Upper lobe of left lung (tissue), 6 donors: ENCODE measurements around the gene TMEM40. TPM values are rescaled to one million over a fixed set of nuclear protein-coding genes. Genes with fewer than 3 reads are reported as not detected.

Experiments
- ATAC-seq, 2 donors: fragments of 200-7000 bp; cut with Tn5 transposase; one replicate each; pipeline ENCODE4 v1.9.1; 2022; ENCODE audit warnings: mild to moderate bottlenecking in 2 of 2, moderate library complexity in 2 of 2; ENCODE audit not compliant: low FRiP score in 2 of 2
- DNase-seq, 2 donors: peaks; one replicate each; pipeline ENCODE4 v3.0.0-alpha.2; 2019 to 2020
- H3K27ac ChIP-seq, 4 donors: fragments of 200-600 bp; sonication (generic); one replicate each; pipeline ENCODE4 v1.5.1; 2016 to 2019
- H3K27me3 ChIP-seq, 4 donors: fragments of 200-600 bp; sonication (generic); one replicate each; pipeline ENCODE4 v1.5.1; 2017 to 2019
- H3K36me3 ChIP-seq, 4 donors: fragments of 200-600 bp; sonication (generic); one replicate each; pipeline ENCODE4 v1.5.1; 2016 to 2019
- H3K4me1 ChIP-seq, 4 donors: fragments of 200-600 bp; sonication (generic); one replicate each; pipeline ENCODE4 v1.5.1; 2018 to 2019
- H3K4me3 ChIP-seq, 4 donors: fragments of 200-600 bp; sonication (generic); one replicate each; pipeline ENCODE4 v1.5.1; 2017 to 2019; ENCODE audit warnings: mild to moderate bottlenecking in 2 of 4, moderate library complexity in 1 of 4
- H3K9me3 ChIP-seq, 4 donors: fragments of 200-600 bp; sonication (generic); one replicate each; pipeline ENCODE4 v1.5.1; 2018 to 2019
- CTCF ChIP-seq, 6 experiments: fragments of 450-650 bp in 4 of 6; fragments of 200-600 bp in 2 of 6; sonication (generic) in 2 of 6; IDR thresholded peaks; one replicate each; pipeline ENCODE4 v1.5.1; 2016 to 2019; ENCODE audit warnings: antibody characterized with exemption in 6 of 6
- EP300 ChIP-seq, 4 donors: sonication (generic); formaldehyde crosslinking; IDR thresholded peaks; one replicate each; pipeline ENCODE4 v1.5.1; 2017; ENCODE audit warnings: antibody characterized with exemption in 4 of 4, control low read depth in 2 of 4
- POLR2A ChIP-seq, 4 donors: fragments of 450-650 bp; IDR thresholded peaks; one replicate each; pipeline ENCODE4 v1.5.1; 2016 to 2017; ENCODE audit warnings: antibody characterized with exemption in 4 of 4, mild to moderate bottlenecking in 2 of 4
- POLR2AphosphoS5 ChIP-seq, 2 donors: sonication (generic); formaldehyde crosslinking; IDR thresholded peaks; one replicate each; pipeline ENCODE4 v1.5.1; 2017; ENCODE audit warnings: antibody characterized with exemption in 2 of 2
- WGBS, 2 donors: methylation state at CpG; one replicate each; pipeline ENCODE4 v1.1.5; 2017 to 2018; 5-methylcytosine and 5-hydroxymethylcytosine counted together
- total RNA-seq, 6 donors: library from RNA; depleted of rRNA in 4 of 6; stranded (reverse); fragments of >200 nt in 4 of 6; gene quantifications; one replicate each; pipeline versions ENCODE4 v1.1.0 to v1.2.1, GENCODE V29; 2016 to 2021
- donor health status: DM: no; HTN: no; CAD: no; lungs with moderate emphysema.
- donor health status: DM: no; HTN: yes; CAD: no; lungs with severe emphysema.

TMEM40 gene
- total RNA-seq, 6 donors from 2014 or later = 0.30 to 5.3 (median 1.1) TPM

- no peak for TF ChIP-seq POLR2A (IDR thresholded peaks at IDR 0.05)
- TF ChIP-seq EP300 (IDR thresholded peaks at IDR 0.05) = no peak
- no peak for TF ChIP-seq POLR2AphosphoS5 (IDR thresholded peaks at IDR 0.05)
- TF ChIP-seq CTCF (IDR thresholded peaks at IDR 0.05) = no peak
Observed at GRCh38 chr3:12730506-12731242, 28.4 kb downstream of the TMEM40 start.

GRCh38 chr3:12729051-12729651 is 29.9 kb downstream of the TMEM40 start:
- ATAC-seq (peak in 1 of 2 donors; percentile 51), DNase-seq (no peak)
- Histone ChIP-seq H3K4me1 (peaks cover 0 to 3% (median 0%) of the 10 kb centered on the region in 4 donors), H3K27ac (no peak overlapping the region), H3K4me3 (no peak overlapping the region), H3K36me3 (no peaks in the 10 kb centered on the region), H3K9me3 (no peaks in the 10 kb centered on the region), H3K27me3 (no peaks in the 10 kb centered on the region)
- WGBS, 2 donors = 29 to 39% methylated on average over 7 of the region's 7 CpGs
- TF ChIP-seq POLR2AphosphoS5 (IDR thresholded peaks at IDR 0.05) = no peak
- TF ChIP-seq CTCF (IDR thresholded peaks at IDR 0.05) = no peak
- no peak for TF ChIP-seq POLR2A (IDR thresholded peaks at IDR 0.05)
- TF ChIP-seq EP300 (IDR thresholded peaks at IDR 0.05) = no peak

More at GRCh38 chr3:12730506-12731242, 28.4 kb downstream of the TMEM40 start:
- WGBS, 2 donors = 65 to 70% methylated on average over 4 of the region's 4 CpGs
- no peak for DNase-seq
- Histone ChIP-seq H3K9me3 (no peaks in the 10 kb centered on the region), H3K27me3 (no peaks in the 10 kb centered on the region), H3K4me1 (peaks cover 0 to 3% (median 0%) of the 10 kb centered on the region in 4 donors), H3K36me3 (no peaks in the 10 kb centered on the region), H3K27ac (no peak overlapping the region), H3K4me3 (no peak overlapping the region)
- no peak for ATAC-seq

GRCh38 chr3:12727937-12728336 is 31.1 kb downstream of the TMEM40 start:
- no peaks in the 10 kb centered on the region for H3K9me3 ChIP-seq

GRCh38 chr3:12727481-12727880 is 31.6 kb downstream of the TMEM40 start:
- H3K27ac ChIP-seq = no peak overlapping the region
- no peaks in the 10 kb centered on the region for H3K36me3 ChIP-seq
- H3K4me1 ChIP-seq = peaks cover 0 to 3% (median 0%) of the 10 kb centered on the region in 4 donors
- TF ChIP-seq POLR2A (IDR thresholded peaks at IDR 0.05) (no peak), EP300 (IDR thresholded peaks at IDR 0.05) (no peak), CTCF (IDR thresholded peaks at IDR 0.05) (no peak), POLR2AphosphoS5 (IDR thresholded peaks at IDR 0.05) (no peak)
- DNase-seq (no peak), ATAC-seq (no peak)
- no peak overlapping the region for H3K4me3 ChIP-seq
- WGBS, 2 donors = 59 to 73% methylated on average over 3 of the region's 3 CpGs
- no peaks in the 10 kb centered on the region for H3K9me3 ChIP-seq
- H3K27me3 ChIP-seq = no peaks in the 10 kb centered on the region

More at GRCh38 chr3:12727937-12728336, 31.1 kb downstream of the TMEM40 start:
- Histone ChIP-seq H3K36me3 (no peaks in the 10 kb centered on the region), H3K27me3 (no peaks in the 10 kb centered on the region), H3K4me1 (peaks cover 0 to 3% (median 0%) of the 10 kb centered on the region in 4 donors), H3K4me3 (no peak overlapping the region), H3K27ac (no peak overlapping the region)
- ATAC-seq (no peak), DNase-seq (no peak)
- no peak for TF ChIP-seq POLR2A (IDR thresholded peaks at IDR 0.05)
- 75 to 85% methylated on average over 2 of the region's 2 CpGs for WGBS, 2 donors

- Histone ChIP-seq H3K4me3 (no peak overlapping the region), H3K27ac (no peak overlapping the region), H3K36me3 (no peaks in the 10 kb centered on the region), H3K9me3 (no peaks in the 10 kb centered on the region), H3K4me1 (peaks cover 0 to 3% (median under 1%) of the 10 kb centered on the region in 4 donors), H3K27me3 (no peaks in the 10 kb centered on the region)
- WGBS, 2 donors = 89 to 100% methylated on average over 1 of the region's 1 CpG
- TF ChIP-seq CTCF (IDR thresholded peaks at IDR 0.05) (no peak), POLR2A (IDR thresholded peaks at IDR 0.05) (no peak), EP300 (IDR thresholded peaks at IDR 0.05) (no peak), POLR2AphosphoS5 (IDR thresholded peaks at IDR 0.05) (no peak)
- no peak for ATAC-seq
- DNase-seq = no peak
Observed at GRCh38 chr3:12725436-12725835, 33.6 kb downstream of the TMEM40 start.
